Measurements from ENCODE around the gene AP5S1.
"Not testable (repeated sequence)": the region's sequence is repeated elsewhere in the genome, so short reads cannot be mapped to it uniquely, and the experiment has no call there.

Gene AP5S1

DNA sequence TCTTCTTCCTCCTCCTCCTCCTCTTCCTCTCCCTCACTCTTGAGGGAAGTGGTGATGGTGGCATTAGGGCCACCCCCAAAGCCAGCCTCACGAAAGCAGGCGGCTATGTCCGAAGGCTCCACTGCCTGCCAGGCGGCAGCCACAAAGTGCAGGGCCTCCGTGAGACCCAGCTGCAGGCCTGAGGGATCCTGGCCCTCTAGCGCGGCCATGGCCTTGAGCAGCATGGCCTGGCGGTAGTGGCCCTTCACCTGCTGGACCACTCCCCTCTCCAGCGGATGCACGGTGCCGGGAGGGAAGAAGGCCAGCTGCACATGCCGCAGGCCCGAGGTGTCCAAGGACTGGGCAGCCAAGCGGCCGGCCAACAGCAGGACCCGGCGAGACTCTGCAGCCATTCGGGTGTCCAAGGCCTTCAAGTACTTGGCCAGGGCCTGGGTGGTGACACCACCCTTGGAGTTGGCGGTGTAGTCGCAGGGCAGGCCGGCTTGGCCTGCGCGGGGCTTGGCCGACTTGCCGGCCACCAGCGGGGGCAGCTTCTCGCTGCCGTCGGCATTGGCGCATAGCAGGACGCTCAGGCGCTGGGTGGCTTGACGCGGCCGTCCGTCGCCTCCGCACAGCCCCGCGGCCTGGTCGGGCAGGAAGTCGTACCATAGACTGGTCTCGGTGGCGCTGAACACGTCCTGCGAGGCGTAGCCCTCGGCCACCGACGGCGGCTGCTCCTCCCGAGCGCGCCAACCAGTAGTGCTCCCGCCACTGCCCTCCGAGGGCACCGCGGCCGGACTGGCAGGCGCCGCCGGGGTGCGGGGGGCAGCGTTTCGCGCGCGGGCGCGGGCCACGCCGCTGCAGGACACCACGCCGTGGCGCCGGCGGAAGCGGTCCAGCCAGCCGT lies 34.9 kb upstream of the AP5S1 start:
- DNase-seq, result no peak
- TF ChIP-seq GATA1 (IDR thresholded peaks at IDR 0.05; ENCODE audit: low read depth, low read length) (no peak), POLR2A (IDR thresholded peaks at IDR 0.05; ENCODE audit: low read length) (no peak)

DNA sequence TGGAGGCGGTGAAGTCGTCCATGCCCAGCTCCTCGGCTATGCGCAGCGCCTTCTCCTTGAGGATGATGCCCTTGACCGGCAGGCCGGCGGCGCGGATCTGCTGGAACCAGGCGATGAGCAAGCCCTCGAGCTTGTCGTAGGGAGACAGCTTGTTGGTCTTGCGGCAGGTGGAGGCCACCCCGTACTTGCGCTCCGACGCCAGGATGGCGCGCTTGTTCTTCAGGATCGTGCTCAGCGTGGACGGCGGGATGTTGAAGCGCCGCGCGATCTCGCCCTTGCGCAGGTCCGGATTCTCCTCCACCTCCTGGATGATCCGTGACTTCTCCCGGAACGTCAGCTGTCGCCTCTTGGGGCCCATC lies 34.2 kb upstream of the AP5S1 start:
- TF ChIP-seq POLR2A (IDR thresholded peaks at IDR 0.05; ENCODE audit: low read length) (no peak), GATA1 (IDR thresholded peaks at IDR 0.05; ENCODE audit: low read depth, low read length) (no peak)
- peak; percentile 74 to 75 for DNase-seq

DNA sequence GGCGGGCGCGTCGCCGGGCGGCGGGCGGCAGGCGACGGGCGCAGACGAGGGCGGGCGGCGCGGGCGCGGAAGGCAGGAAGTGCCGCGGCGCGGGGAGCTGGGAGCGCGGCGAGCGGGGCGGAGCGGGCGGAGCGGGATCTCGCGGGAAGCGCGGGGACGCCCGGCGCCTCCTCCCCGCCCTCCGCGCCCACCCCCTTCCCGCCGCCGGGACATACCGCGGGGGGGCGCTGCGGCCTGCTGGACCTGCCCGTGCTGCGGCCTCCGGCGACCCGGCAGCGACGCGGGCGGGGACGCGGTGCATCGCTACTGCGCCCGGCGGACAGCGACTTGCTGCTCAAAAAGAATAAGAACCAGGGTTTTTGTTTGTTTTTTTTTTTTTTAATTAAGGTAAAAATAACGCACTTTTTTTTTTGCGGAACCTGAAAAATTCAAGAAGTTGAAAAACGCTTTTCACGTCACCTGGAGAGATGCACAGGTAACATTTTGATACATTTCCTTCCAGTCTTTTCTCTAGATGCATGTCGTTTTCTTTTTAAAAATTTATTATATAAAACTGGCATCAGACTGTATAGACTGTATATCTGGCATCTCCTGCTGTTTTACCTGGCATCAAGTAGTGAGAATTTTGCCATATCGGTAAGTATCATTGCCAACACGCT lies 33.6 kb upstream of the AP5S1 start, which contains the start of gene CENPB:
Gene CENPB, minus strand, starts transcription at position 76 of the 659 bp plus-strand sequence. CDS start 257 bp downstream, outside the sequence.
- TF ChIP-seq GATA1 (IDR thresholded peaks at IDR 0.05; ENCODE audit: low read depth, low read length) (no peak), POLR2A (IDR thresholded peaks at IDR 0.05; ENCODE audit: low read length) (no peak)
- peak; percentile 92 to 96 for DNase-seq

DNA sequence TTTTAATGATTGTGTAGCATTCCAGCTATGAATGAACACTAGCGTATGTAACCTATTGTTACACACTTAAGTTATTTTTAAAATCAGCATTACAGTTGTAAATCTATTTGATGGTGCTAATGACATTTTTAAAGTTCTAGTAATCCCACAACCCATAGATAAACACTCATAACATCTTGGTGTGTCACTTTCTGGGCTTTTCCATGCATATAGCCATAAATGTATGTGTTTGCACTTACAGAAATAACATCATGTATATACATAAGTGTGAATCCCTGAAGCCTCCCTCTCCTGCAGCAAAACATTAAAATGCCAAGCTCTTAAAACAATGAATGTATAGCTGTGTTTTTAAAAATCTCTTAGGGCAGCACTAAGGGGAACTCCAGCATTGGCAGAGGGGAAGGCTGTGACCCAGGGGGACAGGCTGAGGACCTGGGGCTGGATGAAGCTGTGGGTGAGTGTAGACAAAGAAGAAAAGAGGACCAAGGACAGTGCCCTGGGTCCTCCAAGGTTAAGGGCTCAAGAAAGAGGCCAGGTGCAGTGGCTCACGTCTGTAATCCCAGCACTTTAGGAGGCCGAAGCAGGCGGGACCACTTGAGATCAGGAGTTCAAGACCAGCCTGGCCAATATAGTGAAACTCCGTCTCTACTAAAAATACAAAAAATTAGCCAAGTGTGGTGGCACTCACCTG lies 32.9 kb upstream of the AP5S1 start:
- TF ChIP-seq POLR2A (IDR thresholded peaks at IDR 0.05; ENCODE audit: low read length) (no peak), GATA1 (IDR thresholded peaks at IDR 0.05; ENCODE audit: low read depth, low read length) (no peak)
- DNase-seq, result no peak

DNA sequence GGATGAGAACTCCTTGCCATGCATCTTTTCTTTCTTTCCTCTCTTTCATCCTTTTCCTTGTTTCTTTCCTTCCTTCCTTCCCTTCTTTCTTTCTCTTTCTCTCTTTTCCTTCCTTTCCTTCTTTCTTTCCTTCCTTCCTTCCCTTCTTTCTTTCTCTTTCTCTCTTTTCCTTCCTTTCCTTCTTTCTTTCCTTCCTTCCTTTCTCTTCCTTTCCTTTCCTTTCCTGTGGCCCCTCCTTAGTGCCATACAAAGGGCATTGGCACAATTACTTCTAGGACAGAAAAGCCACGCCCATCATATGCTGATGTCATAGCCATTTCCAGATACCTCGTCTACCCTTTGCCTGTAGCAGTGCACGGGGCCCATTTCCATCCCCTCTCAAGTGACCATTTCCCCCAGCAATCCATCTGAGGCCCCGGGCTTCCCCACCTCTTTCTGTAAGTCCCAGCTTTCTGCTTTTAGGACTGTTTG lies 31.6 kb upstream of the AP5S1 start:
- DNase-seq, result peak; percentile 32 to 57
- TF ChIP-seq POLR2A (IDR thresholded peaks at IDR 0.05; ENCODE audit: low read length), result no peak
- no peak for TF ChIP-seq GATA1 (IDR thresholded peaks at IDR 0.05; ENCODE audit: low read depth, low read length)

DNA sequence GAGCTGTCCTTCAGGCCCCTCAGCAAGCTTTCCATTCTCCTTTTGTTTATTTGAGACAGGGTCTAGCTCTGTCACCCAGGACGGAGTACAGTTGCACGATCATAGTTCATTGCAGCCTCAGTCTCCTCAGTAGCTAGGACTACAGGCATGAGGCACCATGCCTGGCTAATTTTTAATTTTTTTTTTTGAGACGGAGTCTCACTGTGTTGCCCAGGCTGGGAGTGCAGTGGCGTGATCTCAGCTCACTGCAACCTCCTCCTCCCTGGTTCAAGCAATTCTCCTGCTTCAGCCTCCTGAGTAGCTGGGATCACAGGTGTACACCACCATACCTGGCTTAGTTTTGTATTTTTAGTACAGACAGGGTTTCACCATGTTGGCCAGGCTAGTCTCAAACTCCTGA lies 31.1 kb upstream of the AP5S1 start:
- DNase-seq, result not testable (repeated sequence)

DNA sequence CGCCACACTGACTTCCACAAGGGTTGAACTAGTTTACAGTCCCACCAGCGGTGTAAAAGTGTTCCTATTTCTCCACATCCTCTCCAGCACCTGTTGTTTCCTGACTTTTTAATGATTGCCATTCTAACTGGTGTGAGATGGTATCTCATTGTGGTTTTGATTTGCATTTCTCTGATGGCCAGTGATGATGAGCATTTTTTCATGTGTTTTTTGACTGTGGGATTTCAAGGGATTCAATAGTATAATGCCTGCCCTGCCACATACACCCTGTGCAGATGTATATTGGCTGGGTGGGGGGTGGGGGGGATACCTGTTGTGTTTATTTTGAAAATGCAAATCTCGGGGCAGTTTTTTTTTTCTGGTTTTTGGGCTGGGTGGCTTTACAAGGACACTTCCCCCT lies 26.2 kb upstream of the AP5S1 start:
- not testable (repeated sequence) for DNase-seq

DNA sequence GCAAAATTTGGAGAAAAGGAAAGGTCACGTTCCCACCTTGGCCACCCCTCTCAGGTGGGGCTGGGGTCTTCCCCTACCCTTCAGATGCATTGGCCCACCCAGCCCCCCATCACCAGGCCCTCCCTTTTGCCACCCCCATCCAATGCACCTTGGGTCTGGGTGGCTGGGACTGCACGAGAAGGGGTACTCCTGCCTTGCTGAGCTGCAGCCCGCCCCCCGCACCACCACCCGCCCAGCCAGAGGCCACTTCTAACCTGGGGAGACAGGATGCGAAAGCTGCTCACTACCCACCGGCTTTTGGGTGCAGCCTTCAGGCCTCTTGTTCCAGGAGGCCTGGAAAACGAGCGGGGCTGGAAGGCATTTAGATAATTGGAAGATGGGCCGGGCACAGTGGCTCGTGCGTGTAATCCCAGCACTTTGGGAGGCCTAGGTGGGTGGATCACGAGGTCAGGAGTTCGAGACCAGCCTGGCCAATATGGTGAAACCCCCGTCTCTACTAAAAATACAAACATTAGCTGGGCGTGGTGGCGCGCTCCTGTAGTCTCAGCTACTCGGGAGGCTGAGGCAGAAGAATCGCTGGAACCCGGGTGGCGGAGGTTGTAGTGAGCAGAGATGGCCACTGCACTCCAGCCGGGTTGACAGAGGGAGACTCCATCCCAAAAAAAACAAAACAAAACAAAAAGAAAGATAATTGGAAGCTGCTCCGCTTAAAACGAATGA lies 25.5 kb upstream of the AP5S1 start:
- no peak for TF ChIP-seq GATA1 (IDR thresholded peaks at IDR 0.05; ENCODE audit: low read depth, low read length)
- TF ChIP-seq POLR2A (IDR thresholded peaks at IDR 0.05; ENCODE audit: low read length), result no peak

DNA sequence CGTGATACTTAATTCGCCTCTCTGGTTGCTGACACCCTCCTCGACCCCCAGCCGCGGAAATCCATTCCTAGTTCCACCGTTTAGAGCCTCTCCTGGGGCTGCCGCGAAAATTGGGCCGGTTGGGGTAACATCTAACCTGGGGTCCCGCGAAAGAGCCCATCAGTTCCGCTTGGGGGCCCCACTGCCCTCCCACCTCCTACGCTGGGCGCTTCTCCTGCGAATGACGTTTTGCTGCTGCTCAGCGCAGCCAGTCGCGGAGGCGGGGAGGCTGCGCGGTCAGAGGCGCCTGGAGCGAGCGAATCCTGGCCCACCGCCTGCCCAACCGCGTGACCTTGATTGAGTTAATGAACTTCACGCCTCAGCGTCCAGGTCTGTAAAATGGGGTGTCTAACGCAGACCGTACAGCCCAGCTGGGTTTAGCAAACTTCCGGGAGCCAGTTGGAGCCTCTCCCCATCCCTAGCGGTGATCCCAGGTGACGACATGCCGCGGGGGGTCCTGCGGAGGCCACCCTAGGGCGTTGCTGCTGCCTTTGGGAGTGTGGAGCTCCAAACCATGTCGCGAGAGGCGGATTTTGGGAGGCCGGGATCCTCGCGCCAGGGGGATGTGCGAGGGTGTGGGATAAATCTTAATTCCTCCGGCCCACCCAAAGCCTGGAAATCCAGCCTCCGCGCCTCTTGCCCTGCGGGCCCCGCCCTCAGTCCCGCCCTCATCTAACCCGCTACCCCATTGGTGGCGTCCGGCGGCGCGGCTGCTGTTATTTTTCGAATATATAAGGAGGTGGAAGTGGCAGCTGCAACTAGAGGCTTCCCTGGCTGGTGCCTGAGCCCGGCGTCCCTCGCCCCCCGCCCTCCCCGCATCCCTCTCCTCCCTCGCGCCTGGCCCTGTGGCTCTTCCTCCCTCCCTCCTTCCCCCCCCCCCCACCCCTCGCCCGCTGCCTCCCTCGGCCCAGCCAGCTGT lies 24.6 kb upstream of the AP5S1 start, which contains the start of gene CDC25B:
Gene CDC25B, plus strand, starts transcription at position 800 of the 958 bp plus-strand sequence. CDS start 222 bp downstream, outside the sequence.
- peak; percentile 87 to 90 for DNase-seq
- TF ChIP-seq GATA1 (IDR thresholded peaks at IDR 0.05; ENCODE audit: low read depth, low read length) (no peak), POLR2A (IDR thresholded peaks at IDR 0.05; ENCODE audit: low read length) (peak; percentile 56)

More for the DNA sequence above, 25.5 kb upstream of the AP5S1 start:
- DNase-seq, result no peak

DNA sequence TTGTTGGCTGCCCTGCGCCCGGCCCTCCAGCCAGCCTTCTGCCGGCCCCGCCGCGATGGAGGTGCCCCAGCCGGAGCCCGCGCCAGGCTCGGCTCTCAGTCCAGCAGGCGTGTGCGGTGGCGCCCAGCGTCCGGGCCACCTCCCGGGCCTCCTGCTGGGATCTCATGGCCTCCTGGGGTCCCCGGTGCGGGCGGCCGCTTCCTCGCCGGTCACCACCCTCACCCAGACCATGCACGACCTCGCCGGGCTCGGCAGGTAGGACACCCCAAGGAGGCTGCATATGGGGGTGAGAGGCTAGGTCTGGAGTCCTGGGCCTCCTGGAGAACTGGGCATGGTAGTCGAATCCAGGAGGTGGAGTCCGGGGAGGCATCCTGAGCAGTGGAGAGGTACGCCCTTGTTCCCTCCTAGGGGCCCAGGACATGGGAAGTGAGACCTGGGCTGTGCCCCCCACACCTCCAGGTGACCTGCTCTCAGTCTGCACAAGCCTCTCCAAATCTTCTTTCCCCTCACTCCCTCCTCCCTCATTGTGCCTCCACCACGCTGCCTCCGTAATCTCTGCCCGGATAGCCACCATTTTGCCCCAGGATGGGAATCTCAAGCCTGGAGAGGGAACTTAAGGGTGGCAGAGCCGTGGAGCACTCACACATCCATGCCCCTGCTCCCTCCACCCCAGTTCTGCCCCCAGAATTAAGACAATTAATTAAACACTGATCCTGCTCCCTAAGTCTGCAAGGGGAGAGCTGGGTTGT lies 23.7 kb upstream of the AP5S1 start:
- TF ChIP-seq GATA1 (IDR thresholded peaks at IDR 0.05; ENCODE audit: low read depth, low read length) (no peak), POLR2A (IDR thresholded peaks at IDR 0.05; ENCODE audit: low read length) (no peak)
- DNase-seq, result peak in 1 of 2 experiments; percentile 71

DNA sequence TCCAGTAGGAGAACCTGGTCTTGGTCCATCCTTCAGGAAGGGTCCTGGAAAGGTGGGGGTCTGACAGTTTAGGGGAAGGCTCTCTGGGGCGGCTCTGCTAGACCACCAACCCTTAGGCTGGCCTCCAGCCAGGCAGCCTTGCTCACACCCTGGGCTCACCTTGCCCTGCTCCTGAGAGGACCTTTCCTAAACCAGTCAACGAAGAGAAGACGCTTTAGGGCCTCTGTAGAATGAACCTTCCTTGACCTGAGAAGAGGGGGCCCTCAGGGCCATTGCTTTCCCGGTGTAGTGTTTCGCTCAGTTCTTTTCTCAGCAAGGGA lies 23.2 kb upstream of the AP5S1 start:
- DNase-seq, result no peak
- no peak for TF ChIP-seq GATA1 (IDR thresholded peaks at IDR 0.05; ENCODE audit: low read depth, low read length)
- no peak for TF ChIP-seq POLR2A (IDR thresholded peaks at IDR 0.05; ENCODE audit: low read length)

Data from erythroblast (primary cell).